ENCODE data around the gene DSPP.
"Not testable (repeated sequence)": the region's sequence is repeated elsewhere in the genome, so short reads cannot be mapped to it uniquely, and the experiment has no call there.

Gene DSPP

DNA sequence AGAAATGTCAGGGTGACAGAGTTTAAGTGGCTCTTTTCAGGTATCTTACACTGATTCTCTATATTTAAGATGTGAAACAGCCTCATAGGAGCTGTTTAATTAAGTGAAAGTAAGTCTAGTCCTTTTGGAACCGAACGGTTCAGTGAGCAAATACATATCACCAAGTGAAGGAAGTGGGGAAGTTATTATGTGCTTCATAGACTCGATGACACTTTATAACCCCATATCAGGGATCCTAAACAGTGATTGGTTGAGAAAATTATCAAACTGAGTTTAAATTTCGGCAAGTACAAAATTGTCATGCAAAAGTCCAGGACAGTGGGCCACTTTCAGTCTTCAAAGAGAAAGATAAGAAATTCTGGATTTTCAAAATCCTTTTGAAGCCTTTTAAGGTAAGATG, at the start of gene DSPP:
Gene DSPP, plus strand, starts transcription at position 301 of the 400 bp plus-strand sequence. CDS start 2,380 bp downstream, outside the sequence.
- no peak for DNase-seq

DNA sequence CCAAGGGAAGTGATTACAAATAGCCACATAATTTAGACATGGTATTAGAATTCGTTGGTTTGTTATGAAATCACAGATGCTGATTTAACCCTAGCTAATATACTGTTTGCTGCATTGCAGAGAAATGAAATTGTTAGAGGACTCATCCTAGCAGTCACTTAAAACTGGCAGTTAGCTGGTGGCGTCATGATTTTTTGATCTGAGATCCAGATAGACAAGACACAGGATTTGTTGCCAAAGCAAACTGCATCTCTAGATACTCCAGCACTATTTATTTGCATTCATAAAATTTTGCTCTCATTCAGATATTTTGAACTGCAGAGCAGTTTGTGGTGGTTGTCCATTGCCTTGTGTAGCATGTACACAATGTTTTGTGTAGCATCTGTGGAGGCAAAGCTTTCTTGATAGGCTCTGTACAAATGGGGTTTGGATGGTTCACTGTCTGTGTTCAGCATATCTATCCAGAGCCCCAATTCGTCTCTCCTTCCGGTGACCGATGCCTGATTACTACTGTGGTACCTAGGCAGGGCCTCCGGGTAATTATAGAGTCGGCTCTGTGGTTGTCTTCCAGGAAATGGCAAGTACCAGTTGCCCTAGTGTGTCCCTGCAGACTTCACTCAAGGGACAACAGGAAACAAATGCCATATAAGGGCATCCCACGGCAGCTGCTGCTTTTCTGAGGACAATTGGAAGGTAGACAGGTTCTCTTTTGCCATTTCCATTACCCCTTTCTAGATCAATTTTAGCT, 49.1 kb upstream of the DSPP start:
- DNase-seq = peak; percentile 28

DNA sequence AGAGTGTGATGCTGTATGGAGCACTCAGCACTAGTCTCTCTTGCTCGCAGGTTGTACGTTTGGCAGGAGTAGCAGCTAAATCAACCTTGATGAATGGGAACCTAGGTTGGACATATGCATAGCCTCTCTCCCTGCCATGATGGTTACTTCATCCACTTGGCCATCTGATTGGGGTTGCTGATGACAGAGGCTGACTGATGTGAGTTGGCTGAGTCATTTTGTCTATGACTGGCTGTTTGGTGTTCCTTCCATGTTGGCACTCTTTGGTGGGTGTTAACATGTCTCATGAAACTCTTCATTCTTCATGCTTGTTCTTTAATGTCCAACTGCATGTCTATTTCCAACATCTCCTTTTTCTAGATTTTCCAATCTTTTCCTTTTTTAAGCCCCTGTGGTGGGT, 47.5 kb upstream of the DSPP start:
- no peak for DNase-seq

DNA sequence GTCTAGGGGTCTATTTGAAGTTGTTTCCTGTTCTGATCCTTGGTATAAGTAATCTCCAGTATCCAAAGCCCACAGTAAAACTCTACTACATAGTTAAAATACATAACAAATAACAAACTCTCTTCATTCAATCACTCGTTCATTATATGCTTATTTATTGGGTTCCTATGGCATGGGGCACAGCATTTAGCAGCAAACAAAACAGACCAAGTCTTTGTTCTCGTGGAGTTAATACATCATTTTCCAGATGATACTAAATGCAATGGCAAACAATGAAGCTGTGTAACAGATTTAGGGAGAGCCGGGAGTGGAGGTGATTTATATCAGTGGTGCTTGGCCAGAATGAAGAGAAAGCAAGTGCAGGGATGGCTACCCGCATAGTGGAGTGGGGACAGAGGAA, 42.6 kb upstream of the DSPP start:
- no peak for DNase-seq

DNA sequence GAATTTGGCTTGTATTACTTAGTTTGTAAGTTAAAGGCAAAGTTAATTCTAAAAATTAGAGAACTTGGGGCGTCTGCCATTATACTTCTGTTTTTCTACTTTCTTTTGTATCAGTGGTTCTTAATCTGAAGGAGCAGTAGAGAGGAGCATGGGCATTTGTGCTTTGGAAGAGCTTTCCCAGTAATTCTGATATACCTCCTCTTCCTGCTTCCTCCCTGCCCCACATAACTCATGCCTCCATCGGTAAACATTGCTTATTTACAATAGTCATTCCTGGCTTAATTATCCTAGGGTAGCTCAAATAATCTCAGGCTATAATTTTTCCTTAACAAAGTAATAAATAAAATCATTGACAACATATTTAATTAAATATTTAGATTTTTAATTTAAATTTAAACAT, 42.1 kb upstream of the DSPP start:
- no peak for DNase-seq

DNA sequence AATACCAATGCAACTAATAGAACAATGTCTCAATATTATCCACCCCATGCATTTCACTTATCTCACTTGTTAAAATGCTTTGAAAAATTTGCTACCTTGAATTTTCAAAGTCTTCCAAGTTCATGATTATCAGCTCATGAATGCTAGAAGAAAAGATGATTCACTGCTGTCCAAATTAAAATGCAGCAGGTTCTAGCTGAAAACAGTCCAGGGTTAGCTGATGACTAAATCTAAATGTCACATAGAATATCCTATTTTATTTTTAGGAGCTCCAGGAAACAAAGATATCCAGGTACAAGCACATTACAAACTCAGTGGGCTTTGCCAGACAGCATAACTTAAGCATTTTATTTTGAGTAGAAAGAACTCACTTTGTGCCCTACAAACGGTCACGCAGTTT, 41.1 kb upstream of the DSPP start:
- no peak for DNase-seq

DNA sequence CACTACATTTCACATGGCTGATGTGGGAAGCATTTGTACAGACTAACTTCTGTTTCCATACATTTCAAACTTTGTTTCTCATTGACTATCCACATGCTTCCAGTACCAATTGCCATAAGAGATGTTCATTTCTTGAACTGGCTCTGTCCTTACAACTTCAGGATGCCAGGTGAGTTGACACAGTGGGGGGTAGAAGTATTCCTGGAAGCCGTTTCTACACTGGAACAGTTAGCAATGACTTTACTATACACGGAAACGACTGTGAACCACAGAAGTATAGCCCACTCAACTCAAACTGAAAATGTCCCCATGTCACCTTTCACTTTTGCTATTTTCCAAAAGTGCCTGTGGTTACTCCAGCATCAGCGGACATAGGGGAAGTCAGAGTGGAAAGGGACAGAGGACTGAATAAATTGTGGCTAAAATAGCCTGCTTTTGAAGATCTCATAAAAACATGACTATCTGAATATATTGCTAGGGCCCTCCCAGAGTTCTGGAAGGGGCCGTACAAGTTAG, 38.0 kb upstream of the DSPP start:
- DNase-seq = no peak

DNA sequence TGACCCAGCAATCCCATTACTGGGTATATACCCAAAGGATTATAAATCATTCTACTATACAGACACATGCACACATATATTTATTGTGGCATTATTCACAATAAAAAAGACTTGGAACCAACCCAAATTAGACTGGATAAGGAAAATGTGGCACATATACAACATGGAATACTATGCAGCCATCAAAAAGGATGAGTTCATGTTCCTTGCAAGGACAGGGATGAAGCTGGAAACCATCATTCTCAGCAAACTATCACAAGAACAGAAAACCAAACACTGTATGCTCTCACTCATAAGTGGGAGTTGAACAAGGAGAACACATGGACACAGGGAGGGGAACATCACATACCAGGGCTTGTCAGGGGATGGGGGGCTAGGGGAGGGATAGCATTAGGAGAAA, 34.0 kb upstream of the DSPP start:
- DNase-seq = not testable (repeated sequence)

DNA sequence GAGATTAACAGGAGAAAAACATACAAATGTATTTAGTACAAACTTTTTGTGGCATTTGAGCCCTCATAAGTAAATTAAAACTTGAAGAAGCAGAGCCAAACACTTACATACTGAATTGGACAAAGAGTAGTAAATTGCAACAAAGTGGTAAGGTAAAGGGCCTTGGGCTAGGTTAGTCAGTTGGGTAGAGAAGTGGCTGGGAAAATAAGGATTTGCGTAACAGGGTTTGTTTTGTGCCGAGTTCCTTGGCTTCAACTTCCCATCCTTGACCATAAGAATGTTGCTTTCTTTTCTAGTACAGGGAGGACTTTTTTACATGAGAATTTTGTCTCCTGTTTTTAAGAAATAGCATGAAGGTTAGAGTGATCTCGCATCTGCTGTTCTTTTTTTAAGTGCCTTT, 33.3 kb upstream of the DSPP start:
- no peak for DNase-seq

DNA sequence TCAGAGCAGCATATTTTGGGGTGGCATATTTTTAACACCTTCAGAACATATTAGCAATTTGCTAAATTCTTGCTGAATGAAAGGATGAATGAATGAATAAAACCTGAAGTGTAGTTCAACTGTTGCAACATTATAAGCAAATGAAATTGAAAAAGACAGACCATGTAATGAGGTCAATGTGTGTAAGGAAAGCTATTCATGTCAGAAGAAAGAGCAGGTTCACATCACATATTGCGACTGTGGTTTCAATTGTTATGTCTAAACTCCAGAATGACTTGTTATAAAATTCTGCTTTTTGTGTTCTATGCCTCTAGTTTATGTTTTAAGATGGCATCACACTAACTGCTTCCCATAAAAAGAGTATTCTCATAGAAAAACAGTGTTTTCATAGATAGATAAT, 32.9 kb upstream of the DSPP start:
- no peak for DNase-seq

DNA sequence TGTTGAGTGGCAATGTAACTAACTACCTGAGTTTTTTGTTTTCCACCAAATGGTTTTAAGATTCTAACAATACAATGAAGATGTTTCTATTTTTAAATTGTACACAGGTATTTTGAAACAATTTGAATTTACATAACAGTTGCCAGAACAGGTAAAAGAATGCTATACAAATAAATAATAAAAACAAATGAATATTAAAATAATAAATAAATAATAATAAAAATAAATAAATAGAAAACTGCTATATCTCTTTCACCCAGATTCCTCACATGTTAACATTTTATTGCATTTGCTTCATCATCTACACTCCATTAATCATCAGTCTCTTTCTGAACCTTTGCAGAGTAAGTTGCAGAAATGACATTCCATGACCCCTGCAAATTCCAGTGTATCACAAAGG, 32.3 kb upstream of the DSPP start:
- no peak for DNase-seq

DNA sequence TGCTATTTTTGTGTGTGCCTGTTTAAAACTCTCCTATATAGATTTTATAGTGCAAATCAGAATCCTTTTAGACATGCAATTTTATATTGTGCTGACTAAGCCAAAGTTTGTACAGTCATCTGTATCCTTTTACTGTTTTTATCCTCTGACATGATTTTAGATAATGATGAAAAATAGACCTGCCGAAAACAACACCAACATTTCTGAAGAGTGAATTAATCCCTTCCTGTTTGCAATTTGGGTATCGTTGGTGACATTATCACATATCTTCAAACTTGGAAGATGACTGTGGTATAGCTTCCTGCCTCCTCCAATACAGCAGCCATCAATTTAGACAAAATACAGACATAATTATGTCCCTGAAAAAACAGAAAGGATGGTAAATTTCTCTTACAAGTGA, 28.9 kb upstream of the DSPP start:
- no peak for DNase-seq

DNA sequence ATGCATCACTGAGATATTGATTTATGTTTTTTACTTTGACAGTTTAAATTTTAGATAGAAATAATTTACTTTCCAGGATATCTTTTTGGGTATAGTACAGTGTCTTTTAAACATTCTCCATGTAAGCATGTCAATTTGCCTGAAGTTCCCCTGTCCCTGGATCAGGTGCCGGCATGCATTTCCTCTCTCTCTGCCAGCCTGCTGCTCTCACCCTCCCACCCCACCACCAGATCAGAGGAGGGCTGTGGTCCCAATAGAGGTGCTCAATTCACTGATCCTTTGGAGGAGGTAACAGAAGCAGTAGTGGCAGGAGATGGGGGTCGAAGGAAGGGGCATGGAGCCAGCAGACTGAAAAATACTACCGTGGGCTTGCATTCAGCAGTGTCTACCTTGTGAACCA, 28.3 kb upstream of the DSPP start:
- DNase-seq = no peak

DNA sequence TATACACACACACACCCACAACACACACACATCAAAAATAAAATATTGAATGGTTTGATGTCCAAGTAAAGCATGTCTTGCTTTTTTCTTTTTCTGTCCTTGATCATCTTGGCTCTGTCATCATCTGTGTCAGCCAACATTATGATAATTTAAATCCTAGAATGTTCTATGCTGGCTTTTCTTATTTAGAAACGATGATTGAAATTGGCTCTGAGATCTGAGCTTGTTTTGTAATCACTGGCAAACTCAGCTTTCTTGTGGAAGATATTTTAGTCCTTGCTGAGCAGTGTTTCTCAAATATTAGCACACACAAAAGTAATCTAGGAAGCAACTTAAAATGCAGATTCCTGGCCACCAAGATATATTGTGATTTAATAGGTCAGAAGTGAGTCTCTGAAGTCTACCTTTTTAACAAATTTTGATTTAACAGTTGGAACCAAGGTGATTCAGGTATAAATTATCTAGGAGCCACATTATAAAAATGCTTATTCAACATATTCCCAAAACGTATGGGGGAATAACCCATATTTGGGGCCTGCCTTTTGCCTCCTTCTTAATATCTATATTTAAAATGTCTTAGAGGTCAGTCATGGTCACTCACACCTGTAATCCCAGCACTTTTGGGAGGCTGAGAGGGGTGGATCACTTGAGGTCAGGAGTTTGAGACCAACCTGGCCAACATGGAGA, 24.0 kb upstream of the DSPP start:
- no peak for DNase-seq

DNA sequence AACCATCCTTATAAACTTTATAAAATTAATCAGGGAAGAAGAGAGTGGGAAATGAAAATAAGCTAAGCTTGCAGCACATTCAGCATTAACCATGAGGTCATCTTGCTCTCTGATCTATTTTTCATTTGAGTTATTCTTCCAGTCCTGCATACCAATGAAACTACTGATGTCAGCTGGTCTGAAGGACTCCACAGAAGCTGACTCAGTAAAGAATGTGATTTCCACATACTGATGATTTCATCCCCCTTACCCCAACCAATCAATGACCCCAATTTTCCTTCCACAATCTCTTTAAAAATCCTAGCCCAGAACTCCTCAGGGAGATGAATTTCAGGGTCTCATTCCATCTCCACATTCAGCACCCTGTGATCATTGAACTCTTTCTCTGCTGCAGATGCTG, 18.8 kb upstream of the DSPP start:
- no peak for DNase-seq

DNA sequence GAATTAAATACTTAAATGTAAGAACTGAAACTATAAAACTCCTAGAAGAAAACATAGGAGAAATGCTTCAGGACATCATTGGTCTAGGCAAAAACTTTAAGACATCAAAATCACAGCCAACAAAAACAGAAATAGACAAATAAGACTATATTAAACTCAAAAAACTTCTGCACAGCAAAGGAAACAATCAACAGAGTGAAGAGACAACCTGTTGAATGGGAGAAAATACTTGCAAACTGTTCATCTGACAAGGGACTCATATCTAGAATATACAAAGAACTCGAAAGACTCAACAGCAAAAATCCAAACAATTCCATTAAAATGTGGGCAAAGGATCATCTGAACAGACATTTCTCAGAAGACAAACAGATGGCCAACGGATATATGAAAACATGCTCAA, 16.2 kb upstream of the DSPP start:
- DNase-seq = no peak

DNA sequence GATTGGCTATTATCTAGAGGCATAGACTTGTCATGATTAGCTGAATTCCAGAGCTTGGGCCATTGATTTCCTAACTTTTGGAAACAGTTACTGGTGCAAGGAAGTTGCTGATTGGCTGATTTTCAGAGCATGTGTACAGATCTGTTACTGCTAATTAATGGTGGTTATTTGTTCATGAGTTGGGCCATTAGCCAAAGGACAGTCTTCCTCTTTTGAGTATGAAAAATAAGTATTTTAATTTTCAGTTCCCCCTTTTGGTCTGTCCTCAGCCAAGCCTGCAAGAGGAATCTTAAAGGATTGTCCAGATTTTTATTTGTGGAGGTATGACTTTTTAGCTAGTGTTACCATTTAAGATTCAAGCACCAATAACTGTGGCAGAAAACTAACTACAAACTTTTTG, 7.0 kb upstream of the DSPP start:
- no peak for DNase-seq

DNA sequence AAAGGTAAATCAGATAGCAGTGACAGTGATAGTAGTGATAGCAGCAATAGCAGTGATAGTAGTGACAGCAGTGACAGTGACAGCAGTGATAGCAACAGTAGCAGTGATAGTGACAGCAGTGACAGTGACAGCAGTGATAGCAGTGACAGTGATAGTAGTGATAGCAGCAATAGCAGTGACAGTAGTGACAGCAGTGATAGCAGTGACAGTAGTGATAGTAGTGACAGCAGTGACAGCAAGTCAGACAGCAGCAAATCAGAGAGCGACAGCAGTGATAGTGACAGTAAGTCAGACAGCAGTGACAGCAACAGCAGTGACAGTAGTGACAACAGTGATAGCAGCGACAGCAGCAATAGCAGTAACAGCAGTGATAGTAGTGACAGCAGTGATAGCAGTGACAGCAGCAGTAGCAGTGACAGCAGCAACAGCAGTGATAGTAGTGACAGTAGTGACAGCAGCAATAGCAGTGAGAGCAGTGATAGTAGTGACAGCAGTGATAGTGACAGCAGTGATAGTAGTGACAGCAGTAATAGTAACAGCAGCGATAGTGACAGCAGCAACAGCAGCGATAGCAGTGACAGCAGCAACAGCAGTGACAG, 6.1 kb downstream of the DSPP start:
- no peak for DNase-seq

DNA sequence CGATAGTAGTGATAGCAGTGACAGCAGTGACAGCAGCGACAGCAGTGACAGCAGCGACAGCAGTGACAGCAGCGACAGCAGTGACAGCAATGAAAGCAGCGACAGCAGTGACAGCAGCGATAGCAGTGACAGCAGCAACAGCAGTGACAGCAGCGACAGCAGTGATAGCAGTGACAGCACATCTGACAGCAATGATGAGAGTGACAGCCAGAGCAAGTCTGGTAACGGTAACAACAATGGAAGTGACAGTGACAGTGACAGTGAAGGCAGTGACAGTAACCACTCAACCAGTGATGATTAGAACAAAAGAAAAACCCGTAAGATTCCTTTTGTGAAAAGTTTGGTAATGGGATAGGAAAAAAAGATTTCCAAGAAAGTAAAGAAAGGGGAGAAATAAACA, 7.9 kb downstream of the DSPP start:
- no peak for DNase-seq

DNA sequence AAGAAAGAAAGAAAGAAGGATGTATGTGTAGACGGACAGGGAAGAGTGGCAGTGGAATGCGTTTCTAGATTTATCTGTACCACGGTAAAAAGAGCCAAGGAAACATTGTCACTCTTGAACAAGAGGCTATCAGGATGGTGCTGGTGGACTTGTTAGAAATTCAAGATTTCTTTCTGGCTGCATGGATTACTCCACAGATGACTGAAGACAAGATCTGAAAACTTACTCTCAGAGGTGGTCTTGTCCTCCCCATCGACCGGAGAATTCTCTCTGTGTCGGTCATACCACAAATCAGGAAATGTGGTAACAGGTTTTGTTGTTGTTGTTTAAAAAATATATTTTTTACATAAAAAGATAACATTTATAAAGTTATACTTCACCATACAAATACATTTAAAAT, 11.8 kb downstream of the DSPP start:
- DNase-seq = no peak

DNA sequence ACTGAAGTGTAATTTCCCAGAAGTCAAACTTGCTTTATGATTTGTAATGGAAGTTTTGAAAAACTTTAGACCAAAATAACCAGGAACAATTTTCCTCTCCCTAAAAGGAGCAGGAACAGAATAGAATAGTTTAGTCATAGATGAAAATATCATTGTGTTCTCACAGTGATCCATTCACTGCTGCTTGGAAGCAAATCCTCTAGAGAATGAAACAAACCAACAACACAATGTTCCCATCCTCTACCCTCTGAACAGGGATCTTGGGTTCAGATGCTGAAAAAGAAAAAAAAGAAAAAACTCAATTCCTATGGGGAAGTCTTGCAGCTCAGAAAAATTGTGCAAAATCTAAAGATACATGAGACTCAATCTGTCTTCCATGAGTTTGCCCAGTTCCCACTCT, 12.2 kb downstream of the DSPP start:
- no peak for DNase-seq

DNA sequence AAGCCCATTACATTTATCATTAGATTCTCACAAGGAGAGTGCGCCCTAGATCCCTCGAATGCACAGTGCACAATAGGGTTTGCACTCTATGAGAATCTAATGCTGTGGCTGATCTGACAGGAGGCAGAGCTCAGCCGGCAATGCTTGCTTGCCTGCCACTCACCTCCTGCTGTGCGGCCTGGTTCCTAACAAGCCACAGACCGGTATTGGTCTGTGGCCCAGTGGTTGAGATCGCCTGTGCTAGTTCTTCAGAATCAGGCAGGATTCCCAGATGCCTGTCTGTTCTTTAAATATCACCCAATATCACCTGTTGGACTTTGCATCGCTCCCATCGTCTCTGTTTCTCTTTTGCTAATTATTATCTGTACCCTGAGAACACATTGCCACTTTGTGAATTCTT, 14.0 kb downstream of the DSPP start:
- DNase-seq = no peak

DNA sequence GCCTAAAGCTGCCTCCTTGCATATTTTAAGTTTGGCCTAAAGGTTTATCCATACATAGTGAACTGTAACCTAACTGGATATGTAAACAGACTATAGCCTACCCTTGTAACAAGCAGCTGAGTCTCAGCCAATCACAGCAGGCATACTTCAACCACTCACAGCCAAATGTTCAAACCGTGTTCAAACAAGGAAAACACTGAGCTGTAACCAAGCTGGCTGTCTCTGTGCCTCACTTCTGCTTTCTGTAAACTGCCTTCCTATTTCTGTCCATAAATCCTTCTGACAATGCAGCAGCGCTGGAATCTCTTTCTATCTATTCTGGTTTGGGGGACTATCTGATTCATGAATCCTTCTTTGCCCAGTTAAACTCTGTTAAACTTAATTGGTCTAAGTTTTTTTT, 16.4 kb downstream of the DSPP start:
- DNase-seq = no peak

DNA sequence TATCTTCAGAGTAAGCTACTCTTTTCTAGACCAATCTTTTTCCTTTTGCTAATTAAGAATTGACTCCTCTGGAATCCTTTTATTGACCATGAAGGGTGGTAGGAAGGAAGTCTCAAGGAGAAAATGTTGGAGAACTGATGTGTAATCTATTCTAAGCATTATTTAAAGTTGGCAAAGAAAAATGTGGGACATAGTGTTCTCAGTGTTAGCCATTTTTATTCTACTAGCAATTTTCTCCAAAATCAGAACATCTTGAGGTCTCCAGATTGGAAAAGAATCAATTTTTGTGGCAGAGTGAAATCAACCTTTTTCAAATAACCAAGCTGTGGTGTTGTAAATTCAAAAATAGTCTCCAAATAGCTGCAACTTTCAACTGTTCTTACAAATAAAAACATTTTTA, 23.3 kb downstream of the DSPP start:
- no peak for DNase-seq
